Measurements from ENCODE around the gene HES2.
"Not testable (repeated sequence)": the region's sequence is repeated elsewhere in the genome, so short reads cannot be mapped to it uniquely, and the experiment has no call there.

HES2 gene

GRCh38 chr1:6416295-6416656 is 3.4 kb downstream of the HES2 start:
- no peak for DNase-seq

GRCh38 chr1:6414881-6415626 is 4.7 kb downstream of the HES2 start:
- DNase-seq: no peak

GRCh38 chr1:6414443-6414844 is 5.3 kb downstream of the HES2 start:
- DNase-seq: peak; percentile 61

- no peak for DNase-seq
Observed at GRCh38 chr1:6412896-6413295, 6.8 kb downstream of the HES2 start.

GRCh38 chr1:6410248-6410893 is 9.3 kb downstream of the HES2 start:
- no peak for DNase-seq

- DNase-seq: no peak
Observed at GRCh38 chr1:6409733-6410132, 10.0 kb downstream of the HES2 start.

GRCh38 chr1:6409053-6409452 is 10.7 kb downstream of the HES2 start:
- DNase-seq: no peak

- no peak for DNase-seq
Observed at GRCh38 chr1:6408023-6408422, 11.7 kb downstream of the HES2 start.

GRCh38 chr1:6401673-6402072 is 18.0 kb downstream of the HES2 start:
- DNase-seq: no peak

GRCh38 chr1:6399294-6399693 is 20.4 kb downstream of the HES2 start:
- DNase-seq: no peak

- no peak for DNase-seq
Observed at GRCh38 chr1:6397844-6398441, 21.8 kb downstream of the HES2 start.

GRCh38 chr1:6396998-6397397 is 22.7 kb downstream of the HES2 start:
- no peak for DNase-seq

- not testable (repeated sequence) for DNase-seq
Observed at GRCh38 chr1:6395781-6396244, 23.9 kb downstream of the HES2 start.

- not testable (repeated sequence) for DNase-seq
Observed at GRCh38 chr1:6395130-6395529, 24.6 kb downstream of the HES2 start.

GRCh38 chr1:6393400-6394187 is 26.1 kb downstream of the HES2 start, which contains the start of gene ACOT7:
TSS of gene ACOT7 (minus strand) at chr1:6393767. CDS start at chr1:6393399, 368 bp downstream.
- DNase-seq: peak; percentile 95

- DNase-seq: no peak
Observed at GRCh38 chr1:6392809-6393399, 26.8 kb downstream of the HES2 start.

- peak; percentile 28 for DNase-seq
Observed at GRCh38 chr1:6391951-6392808, 27.5 kb downstream of the HES2 start.

GRCh38 chr1:6389971-6390370 is 29.7 kb downstream of the HES2 start:
- no peak for DNase-seq

- no peak for DNase-seq
Observed at GRCh38 chr1:6386371-6386949, 33.3 kb downstream of the HES2 start.

- DNase-seq: peak; percentile 28
Observed at GRCh38 chr1:6385488-6386191, 34.1 kb downstream of the HES2 start.

- DNase-seq: no peak
Observed at GRCh38 chr1:6384962-6385361, 34.8 kb downstream of the HES2 start.
